Liver (tissue), 3 donors: ENCODE results near the gene CCDC102A.

Experiments
- ATF3 ChIP-seq: IDR thresholded peaks from 2 replicates; pipeline ENCODE4 v1.6.1; 2016; ENCODE audit warnings: antibody characterized with exemption
- CTCF ChIP-seq: fragments of 150-350 bp; IDR thresholded peaks from 2 replicates; pipeline ENCODE4 v1.5.1; 2017; ENCODE audit warnings: improper control_type of control experiment, low read depth, low read length; ENCODE audit not compliant: missing input control
- EGR1 ChIP-seq, 2 donors: IDR thresholded peaks; 2 replicates each; pipeline ENCODE4 v1.6.1; 2016 to 2018; ENCODE audit warnings: antibody characterized with exemption in 2 of 2, low read depth in 2 of 2
- JUND ChIP-seq, 2 donors: IDR thresholded peaks; 2 replicates each; pipeline ENCODE4 v1.6.1; 2016; ENCODE audit warnings: antibody characterized with exemption in 2 of 2
- SP1 ChIP-seq: IDR thresholded peaks from 2 replicates; pipeline ENCODE4 v1.6.1; 2018; ENCODE audit warnings: antibody characterized with exemption, mild to moderate bottlenecking
- TAF1 ChIP-seq: conservative IDR thresholded peaks from 2 replicates; pipeline ENCODE4 v1.6.1; 2016; ENCODE audit warnings: antibody characterized with exemption, mild to moderate bottlenecking
- YY1 ChIP-seq: IDR thresholded peaks from 2 replicates; pipeline ENCODE4 v1.6.1; 2016; ENCODE audit warnings: antibody characterized with exemption, mild to moderate bottlenecking
- TF ChIP-seq, protein P1 (sequence below): IDR thresholded peaks from 2 replicates; pipeline ENCODE4 v1.6.1; 2016; ENCODE audit warnings: antibody characterized with exemption, mild to moderate bottlenecking
- TF ChIP-seq, protein P2 (sequence below): IDR thresholded peaks from 2 replicates; pipeline ENCODE4 v1.6.1; 2016; ENCODE audit warnings: antibody characterized with exemption
- donor health status: healthy.
- donor health status: healthy.

DNA sequence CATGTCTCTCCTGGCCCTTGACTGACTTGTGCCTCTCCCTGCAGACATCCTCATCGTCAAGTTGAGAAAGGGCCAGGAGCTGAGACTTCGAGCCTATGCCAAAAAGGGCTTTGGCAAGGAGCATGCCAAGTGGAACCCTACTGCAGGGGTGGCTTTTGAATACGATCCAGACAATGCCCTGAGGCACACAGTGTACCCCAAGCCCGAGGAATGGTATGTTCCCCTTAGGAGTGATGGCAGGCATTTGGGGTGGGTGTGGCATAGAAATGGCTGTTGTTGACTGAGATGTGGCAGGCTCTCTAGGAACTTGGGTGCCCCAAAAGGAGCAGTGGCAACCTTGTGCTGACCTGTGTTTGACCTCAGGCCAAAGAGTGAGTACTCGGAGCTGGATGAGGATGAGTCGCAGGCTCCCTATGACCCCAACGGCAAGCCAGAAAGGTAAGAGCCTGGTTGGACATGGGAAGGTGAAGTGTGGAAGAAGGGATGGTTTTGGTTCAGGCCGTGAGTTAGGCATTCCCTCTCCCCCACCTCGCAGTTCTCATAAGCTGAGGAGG is 66.4 kb downstream of the CCDC102A start:
- TF ChIP-seq SP1 (no peak), YY1 (no peak), CTCF (no peak), EGR1 (IDR thresholded peaks at IDR 0.05; ENCODE audit: low read depth in 2 of 2) (no peak), TAF1 (no peak), JUND (IDR thresholded peaks at IDR 0.05) (no peak), ATF3 (no peak)
- TF ChIP-seq, protein P1, sequence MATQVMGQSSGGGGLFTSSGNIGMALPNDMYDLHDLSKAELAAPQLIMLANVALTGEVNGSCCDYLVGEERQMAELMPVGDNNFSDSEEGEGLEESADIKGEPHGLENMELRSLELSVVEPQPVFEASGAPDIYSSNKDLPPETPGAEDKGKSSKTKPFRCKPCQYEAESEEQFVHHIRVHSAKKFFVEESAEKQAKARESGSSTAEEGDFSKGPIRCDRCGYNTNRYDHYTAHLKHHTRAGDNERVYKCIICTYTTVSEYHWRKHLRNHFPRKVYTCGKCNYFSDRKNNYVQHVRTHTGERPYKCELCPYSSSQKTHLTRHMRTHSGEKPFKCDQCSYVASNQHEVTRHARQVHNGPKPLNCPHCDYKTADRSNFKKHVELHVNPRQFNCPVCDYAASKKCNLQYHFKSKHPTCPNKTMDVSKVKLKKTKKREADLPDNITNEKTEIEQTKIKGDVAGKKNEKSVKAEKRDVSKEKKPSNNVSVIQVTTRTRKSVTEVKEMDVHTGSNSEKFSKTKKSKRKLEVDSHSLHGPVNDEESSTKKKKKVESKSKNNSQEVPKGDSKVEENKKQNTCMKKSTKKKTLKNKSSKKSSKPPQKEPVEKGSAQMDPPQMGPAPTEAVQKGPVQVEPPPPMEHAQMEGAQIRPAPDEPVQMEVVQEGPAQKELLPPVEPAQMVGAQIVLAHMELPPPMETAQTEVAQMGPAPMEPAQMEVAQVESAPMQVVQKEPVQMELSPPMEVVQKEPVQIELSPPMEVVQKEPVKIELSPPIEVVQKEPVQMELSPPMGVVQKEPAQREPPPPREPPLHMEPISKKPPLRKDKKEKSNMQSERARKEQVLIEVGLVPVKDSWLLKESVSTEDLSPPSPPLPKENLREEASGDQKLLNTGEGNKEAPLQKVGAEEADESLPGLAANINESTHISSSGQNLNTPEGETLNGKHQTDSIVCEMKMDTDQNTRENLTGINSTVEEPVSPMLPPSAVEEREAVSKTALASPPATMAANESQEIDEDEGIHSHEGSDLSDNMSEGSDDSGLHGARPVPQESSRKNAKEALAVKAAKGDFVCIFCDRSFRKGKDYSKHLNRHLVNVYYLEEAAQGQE = no peak
- TF ChIP-seq, protein P2, sequence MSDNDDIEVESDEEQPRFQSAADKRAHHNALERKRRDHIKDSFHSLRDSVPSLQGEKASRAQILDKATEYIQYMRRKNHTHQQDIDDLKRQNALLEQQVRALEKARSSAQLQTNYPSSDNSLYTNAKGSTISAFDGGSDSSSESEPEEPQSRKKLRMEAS = no peak
